H1 (cell line): ENCODE results near the gene ZNF524. TPM values are rescaled to one million over a fixed set of nuclear protein-coding genes. Genes with fewer than 3 reads are reported as not detected.

Experiments used
- CTCF ChIA-PET: fragments of 300-600 bp; sonication (Branson Sonifier 250); formaldehyde crosslinking; loops from one replicate; lab custom pipeline; 2021; ENCODE audit not compliant: partially characterized antibody; lab: Charles Lee
- POLR2A ChIA-PET: fragments of 300-600 bp; sonication (Branson Sonifier 250); formaldehyde crosslinking; loops from one replicate; lab custom pipeline; 2021; ENCODE audit warnings: inconsistent platforms; ENCODE audit not compliant: partially characterized antibody; lab: Charles Lee
- DNase-seq, 2 experiments: peaks; one replicate each; pipeline versions ENCODE4 v3.0.0 to v3.0.0-alpha.2; 2010 to 2022; ENCODE audit warnings: low spot score in 2 of 2, low read depth in 1 of 2, mixed read lengths in 1 of 2
- FAIRE-seq: peaks from 2 replicates; lab custom pipeline; 2011; peaks lifted over from hg19 to GRCh38; lab: Jason Lieb, UNC
- H2AFZ ChIP-seq: 2 replicates; pipeline ENCODE4 v1.8.1; 2012; ENCODE audit warnings: low read length, inconsistent platforms
- H2AK5ac ChIP-seq: 2 replicates; pipeline ENCODE4 v1.6.1; 2013; ENCODE audit warnings: low read depth, low read length
- H2BK120ac ChIP-seq: replicated peaks from 2 replicates; pipeline ENCODE3; 2013; ENCODE audit warnings: low read depth, low read length, inconsistent platforms
- H2BK12ac ChIP-seq: 2 replicates; pipeline ENCODE4 v1.6.1; 2013; ENCODE audit warnings: low read depth, low read length
- H2BK15ac ChIP-seq: 2 replicates; pipeline ENCODE4 v1.6.1; 2013; ENCODE audit warnings: low read length
- H2BK20ac ChIP-seq: 2 replicates; pipeline ENCODE4 v1.6.1; 2013; ENCODE audit warnings: low read length
- H2BK5ac ChIP-seq: 2 replicates; pipeline ENCODE4 v1.6.1; 2013; ENCODE audit warnings: low read depth, low read length
- H3K14ac ChIP-seq: 2 replicates; pipeline ENCODE4 v1.6.1; 2013; ENCODE audit warnings: inconsistent platforms; ENCODE audit not compliant: insufficient read length
- H3K18ac ChIP-seq: 2 replicates; pipeline ENCODE4 v1.6.1; 2013; ENCODE audit warnings: low read length; ENCODE audit errors: extremely low read depth
- H3K23ac ChIP-seq: 2 replicates; pipeline ENCODE4 v1.6.1; 2013; ENCODE audit warnings: inconsistent platforms; ENCODE audit not compliant: insufficient read length
- H3K23me2 ChIP-seq: 2 replicates; pipeline ENCODE4 v1.6.1; 2013; ENCODE audit warnings: low read depth, low read length
- H3K27ac ChIP-seq: 2 replicates; pipeline ENCODE4 v1.6.1; 2011; ENCODE audit warnings: low read depth, low read length, inconsistent platforms
- H3K27me3 ChIP-seq, 4 experiments: replicated peaks in 1 of 4; 1 replicate in 1 of 4; 2 replicates in 3 of 4; pipeline versions ENCODE4 v1.6.1 to v1.8.1; 2011 to 2013; ENCODE audit warnings: low read length in 3 of 4, mild to moderate bottlenecking in 3 of 4, inconsistent platforms in 2 of 4, mixed read lengths in 2 of 4, moderate library complexity in 1 of 4; ENCODE audit not compliant: control insufficient read depth in 3 of 4, insufficient read depth in 3 of 4; ENCODE audit errors: extremely low read depth in 1 of 4
- H3K36me3 ChIP-seq, 4 experiments: 2 replicates each; pipeline versions ENCODE4 v1.6.1 to v1.8.1; 2011 to 2013; ENCODE audit warnings: mild to moderate bottlenecking in 4 of 4, low read length in 3 of 4, moderate library complexity in 2 of 4, control low read depth in 1 of 4, inconsistent platforms in 1 of 4; ENCODE audit not compliant: insufficient read depth in 4 of 4, control insufficient read depth in 2 of 4
- H3K4ac ChIP-seq: replicated peaks from 2 replicates; pipeline ENCODE3; 2013; ENCODE audit warnings: low read length, low read depth, mixed read lengths, inconsistent platforms; ENCODE audit not compliant: insufficient read length
- H3K4me1 ChIP-seq, 4 experiments: replicated peaks in 1 of 4; 1 replicate in 1 of 4; 2 replicates in 3 of 4; pipeline versions ENCODE4 v1.6.1 to v1.8.1; 2011 to 2013; ENCODE audit warnings: low read length in 3 of 4, inconsistent platforms in 2 of 4, mixed read lengths in 1 of 4; ENCODE audit not compliant: insufficient read depth in 4 of 4, control insufficient read depth in 3 of 4
- H3K4me2 ChIP-seq, 2 experiments: 2 replicates each; pipeline versions ENCODE4 v1.6.1 to v1.8.1; 2011 to 2013; ENCODE audit warnings: low read depth in 2 of 2, low read length in 2 of 2, control low read depth in 1 of 2, inconsistent platforms in 1 of 2, mild to moderate bottlenecking in 1 of 2; ENCODE audit not compliant: insufficient read depth in 1 of 2
- H3K4me3 ChIP-seq, 4 experiments: fragments of 200-600, 300-600 bp in 1 of 4; sonication (generic), shearing (Covaris generic), sonication (Bioruptor Twin) in 1 of 4; 2 replicates each; pipeline versions ENCODE4 v1.5.1 to v1.8.1; 2011 to 2016; ENCODE audit warnings: low read length in 4 of 4, low read depth in 3 of 4, control low read depth in 2 of 4, inconsistent platforms in 2 of 4, mild to moderate bottlenecking in 2 of 4, mixed read lengths in 1 of 4, moderate library complexity in 1 of 4; ENCODE audit not compliant: insufficient read depth in 2 of 4; ENCODE audit errors: extremely low read depth in 1 of 4
- H3K56ac ChIP-seq: replicated peaks from 2 replicates; pipeline ENCODE3; 2013; ENCODE audit warnings: low read depth, mild to moderate bottlenecking, mixed read lengths, low read length, inconsistent platforms; ENCODE audit not compliant: insufficient read length
- H3K79me1 ChIP-seq: 2 replicates; pipeline ENCODE4 v1.6.1; 2013; ENCODE audit warnings: low read depth, low read length, control low read depth
- H3K79me2 ChIP-seq, 2 experiments: 2 replicates each; pipeline versions ENCODE4 v1.6.1 to v1.8.1; 2012 to 2013; ENCODE audit warnings: low read length in 2 of 2, mild to moderate bottlenecking in 2 of 2, inconsistent platforms in 1 of 2; ENCODE audit not compliant: insufficient read depth in 2 of 2, control insufficient read depth in 1 of 2
- H3K9ac ChIP-seq, 4 experiments: replicated peaks in 1 of 4; 1 replicate in 1 of 4; 2 replicates in 3 of 4; pipeline versions ENCODE4 v1.6.1 to v1.8.1; 2011 to 2013; ENCODE audit warnings: low read depth in 3 of 4, low read length in 3 of 4, control low read depth in 2 of 4, mild to moderate bottlenecking in 2 of 4, moderate library complexity in 2 of 4, inconsistent platforms in 1 of 4; ENCODE audit errors: extremely low read depth in 1 of 4
- H3K9me3 ChIP-seq, 2 experiments: 2 replicates each; pipeline versions ENCODE4 v1.6.1 to v1.8.1; 2012 to 2013; ENCODE audit warnings: mild to moderate bottlenecking in 2 of 2, moderate library complexity in 2 of 2, control low read depth in 1 of 2, inconsistent platforms in 1 of 2, low read depth in 1 of 2, low read length in 1 of 2, mixed read lengths in 1 of 2; ENCODE audit not compliant: insufficient read depth in 2 of 2
- H4K20me1 ChIP-seq, 2 experiments: replicated peaks in 1 of 2; 2 replicates each; pipeline versions ENCODE3 to v1.8.1; 2011 to 2013; ENCODE audit warnings: inconsistent platforms in 2 of 2, low read length in 2 of 2, mild to moderate bottlenecking in 1 of 2; ENCODE audit not compliant: insufficient read depth in 2 of 2, control insufficient read depth in 1 of 2
- H4K5ac ChIP-seq: 2 replicates; pipeline ENCODE4 v1.6.1; 2013; ENCODE audit warnings: low read length, low read depth, mixed read lengths, inconsistent platforms; ENCODE audit not compliant: insufficient read length
- H4K8ac ChIP-seq: 2 replicates; pipeline ENCODE4 v1.8.0; 2013; ENCODE audit warnings: mild to moderate bottlenecking, moderate library complexity, low read length, inconsistent platforms; ENCODE audit not compliant: insufficient read depth; ENCODE audit errors: extremely low read depth
- H4K91ac ChIP-seq: replicated peaks from 2 replicates; pipeline ENCODE3; 2013; ENCODE audit warnings: low read length, mixed read lengths, inconsistent platforms; ENCODE audit not compliant: insufficient read length
- CBX8 ChIP-seq: fragments of 300-800, 300-1000 bp; sonication (generic); IDR thresholded peaks from 2 replicates; pipeline ENCODE4 v1.7.1; 2016; ENCODE audit warnings: low read depth, low read length, borderline replicate concordance
- CHD2 ChIP-seq: IDR thresholded peaks from 2 replicates; pipeline ENCODE4 v1.6.1; 2012; ENCODE audit warnings: low read length, improper control_type of control experiment
- EZH2 ChIP-seq: fragments of 200-600 bp; sonication (generic); IDR thresholded peaks from 2 replicates; pipeline ENCODE4 v1.7.1; 2012; ENCODE audit warnings: low read depth, mild to moderate bottlenecking, moderate library complexity, low read length, inconsistent platforms; ENCODE audit not compliant: severe bottlenecking
- HDAC6 ChIP-seq: IDR thresholded peaks from one replicate; pipeline ENCODE4 v1.7.1; 2012; ENCODE audit warnings: low read depth, mild to moderate bottlenecking, inconsistent platforms, low read length, moderate library complexity
- RAD21 ChIP-seq, 2 experiments: IDR thresholded peaks in 1 of 2; conservative IDR thresholded peaks in 1 of 2; 2 replicates each; pipeline ENCODE4 v1.6.1; 2011; ENCODE audit warnings: low read depth in 2 of 2, low read length in 2 of 2, improper control_type of control experiment in 1 of 2, inconsistent platforms in 1 of 2, mild to moderate bottlenecking in 1 of 2, moderate library complexity in 1 of 2
- TCF12 ChIP-seq: IDR thresholded peaks from 2 replicates; pipeline ENCODE4 v1.6.1; 2011; ENCODE audit warnings: low read depth, mild to moderate bottlenecking, low read length
- WGBS, 2 experiments: shearing (Covaris generic) in 1 of 2; methylation state at CpG; one replicate each; pipeline versions ENCODE4 v1.1.6 to v1.1.7; 2013 to 2015; ENCODE audit warnings: low lambda C conversion rate in 2 of 2, mixed read lengths in 2 of 2, inconsistent platforms in 1 of 2, low coverage in 1 of 2, missing lambda C conversion rate in 1 of 2; ENCODE audit not compliant: insufficient replicate concordance in 2 of 2, insufficient coverage in 1 of 2, insufficient read length in 1 of 2; ENCODE audit errors: extremely low coverage in 1 of 2, missing lambda C conversion rate in 1 of 2; 5-methylcytosine and 5-hydroxymethylcytosine counted together
- polyA plus RNA-seq, 7 experiments: library from polyadenylated mRNA; depleted of rRNA in 3 of 7; stranded (reverse) in 5 of 7; unstranded in 2 of 7; fragments of >200 nt in 5 of 7; fragments of 200-250 nt in 2 of 7; gene quantifications; 1 replicate in 5 of 7; 2 replicates in 1 of 7; 4 replicates in 1 of 7; pipeline versions ENCODE4 v1.2.1 to v1.2.3, GENCODE V29; 2011 to 2013; ENCODE audit warnings: missing spikeins in 2 of 7, mixed read lengths in 2 of 7
- total RNA-seq: library from RNA; stranded (reverse); fragmentation: NEBNext Ultra II Directional; extraction: Animal tissue kit (Norgen Biotek cat#: 25700); gene quantifications from 2 replicates; pipeline ENCODE4 v1.2.1, GENCODE V29; 2021
- TF ChIP-seq, protein P1 (sequence below), 3 experiments: IDR thresholded peaks; 1 replicate in 2 of 3; 2 replicates in 1 of 3; pipeline versions ENCODE4 v1.5.1 to v1.6.1; 2011; ENCODE audit warnings: low read length in 3 of 3, mild to moderate bottlenecking in 3 of 3, inconsistent platforms in 2 of 3, low read depth in 1 of 3, moderate library complexity in 1 of 3; ENCODE audit not compliant: insufficient read depth in 1 of 3; ENCODE audit errors: control extremely low read depth in 1 of 3
- TF ChIP-seq, protein P2 (sequence below): IDR thresholded peaks from 2 replicates; pipeline ENCODE4 v1.6.1; 2012; ENCODE audit warnings: inconsistent platforms

Gene ZNF524
- total and polyA plus RNA-seq, 2 of the 8 experiments (the other 6 are each of a cell fraction or from before 2014, with no cell fraction given), result 4.4 to 4.7 TPM

DNA sequence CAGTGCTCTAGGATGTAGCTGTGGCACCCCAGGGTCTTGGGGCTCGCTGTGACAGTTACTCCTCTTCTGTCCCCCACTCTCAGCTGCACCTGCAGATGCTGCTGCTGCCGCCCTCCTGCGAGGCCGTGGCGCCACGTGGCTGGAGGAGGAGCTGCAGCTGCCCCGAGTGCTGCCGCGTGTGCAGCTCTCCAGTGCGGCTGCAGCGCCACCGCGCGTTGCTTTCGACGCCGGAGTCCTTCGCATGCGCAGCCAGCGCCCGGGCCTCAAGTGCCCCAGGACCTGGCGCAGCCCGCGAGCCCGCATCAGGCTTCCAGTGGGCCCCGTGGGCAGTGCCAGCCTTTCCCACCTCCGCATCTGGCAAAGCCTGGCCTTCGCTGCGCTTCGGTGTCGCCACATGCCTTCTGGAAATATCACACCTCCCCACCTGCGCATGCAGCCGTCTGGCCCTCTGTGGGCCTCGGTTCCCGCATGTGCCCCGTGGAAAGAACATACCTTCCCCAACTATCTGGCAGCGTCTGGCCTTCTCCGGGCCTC lies 40.0 kb downstream of the ZNF524 start:
- Histone ChIP-seq H2AFZ (no peak overlapping the region), H2BK5ac (no peak overlapping the region), H3K27me3 (no peaks in the 10 kb centered on the region), H2BK15ac (peak overlapping the region; percentile 81), H2BK20ac (no peak overlapping the region), H4K91ac (no peak overlapping the region), H4K8ac (peak overlapping the region; percentile 0), H3K4me2 (peak overlapping the region; percentile 71 to 99), H3K4me1 (peaks cover 6 to 22% (median 14%) of the 10 kb centered on the region in 4 experiments), H2BK12ac (no peak overlapping the region; the same call in 1 of the 2 replicates), H3K27ac (peak overlapping the region; percentile 45; the same call in 1 of the 2 replicates), H3K79me2 (peaks cover 8 to 37% of the 10 kb centered on the region in 2 experiments; a peak in 3 of 4 replicates), H2AK5ac (no peak overlapping the region), H3K14ac (no peak overlapping the region), H3K4ac (no peak overlapping the region), H3K79me1 (peaks cover 22% of the 10 kb centered on the region), H2BK120ac (no peak overlapping the region), H3K23me2 (peaks cover 39% of the 10 kb centered on the region), H3K18ac (peak overlapping the region; percentile 72; the same call in 1 of the 2 replicates), H3K4me3 (peak overlapping the region; percentile 29 to 98 (median 63)), H3K56ac (no peak overlapping the region), H3K23ac (no peak overlapping the region), H3K9me3 (no peaks in the 10 kb centered on the region; a peak in 1 of 4 replicates), H4K20me1 (peaks cover 3 to 14% of the 10 kb centered on the region in 2 experiments), H3K9ac (peak overlapping the region in 1 of 4 experiments; percentile 23; a peak in 2 of 7 replicates), H3K36me3 (peaks cover 3 to 6% (median 4%) of the 10 kb centered on the region in 4 experiments; a peak in 7 of 8 replicates), H4K5ac (no peak overlapping the region)
- ChIA-PET POLR2A (interaction anchor here (0.8 to 2.2 kb wide), 8 partner anchors 9 to 143 kb away, joined by 3 to 6 read pairs (median 4); partner anchors contain the start of gene U2AF2), CTCF (interaction anchor here (0.6 to 2.1 kb wide), 9 partner anchors 11 to 1024 kb away, joined by 3 to 10 read pairs (median 3); partner anchors contain the start of gene ZNF865)
- WGBS, 2 experiments, result 70% methylated on average over 33 of the region's 38 CpGs; no CpG with 5 or more reads in 1 of the 2 experiments
- DNase-seq (no peak), FAIRE-seq (no peak)
- TF ChIP-seq HDAC6, result no peak
- TF ChIP-seq EZH2, result no peak
- TF ChIP-seq, protein P1, sequence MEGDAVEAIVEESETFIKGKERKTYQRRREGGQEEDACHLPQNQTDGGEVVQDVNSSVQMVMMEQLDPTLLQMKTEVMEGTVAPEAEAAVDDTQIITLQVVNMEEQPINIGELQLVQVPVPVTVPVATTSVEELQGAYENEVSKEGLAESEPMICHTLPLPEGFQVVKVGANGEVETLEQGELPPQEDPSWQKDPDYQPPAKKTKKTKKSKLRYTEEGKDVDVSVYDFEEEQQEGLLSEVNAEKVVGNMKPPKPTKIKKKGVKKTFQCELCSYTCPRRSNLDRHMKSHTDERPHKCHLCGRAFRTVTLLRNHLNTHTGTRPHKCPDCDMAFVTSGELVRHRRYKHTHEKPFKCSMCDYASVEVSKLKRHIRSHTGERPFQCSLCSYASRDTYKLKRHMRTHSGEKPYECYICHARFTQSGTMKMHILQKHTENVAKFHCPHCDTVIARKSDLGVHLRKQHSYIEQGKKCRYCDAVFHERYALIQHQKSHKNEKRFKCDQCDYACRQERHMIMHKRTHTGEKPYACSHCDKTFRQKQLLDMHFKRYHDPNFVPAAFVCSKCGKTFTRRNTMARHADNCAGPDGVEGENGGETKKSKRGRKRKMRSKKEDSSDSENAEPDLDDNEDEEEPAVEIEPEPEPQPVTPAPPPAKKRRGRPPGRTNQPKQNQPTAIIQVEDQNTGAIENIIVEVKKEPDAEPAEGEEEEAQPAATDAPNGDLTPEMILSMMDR (IDR thresholded peaks at IDR 0.05; ENCODE audit: control extremely low read depth in 1 of 3, insufficient read depth in 1 of 3, low read depth in 1 of 3, low read length in 3 of 3), result peak in 2 of 3 experiments; percentile 3 to 14; a peak in 3 of 4 replicates
- TF ChIP-seq, protein P2, sequence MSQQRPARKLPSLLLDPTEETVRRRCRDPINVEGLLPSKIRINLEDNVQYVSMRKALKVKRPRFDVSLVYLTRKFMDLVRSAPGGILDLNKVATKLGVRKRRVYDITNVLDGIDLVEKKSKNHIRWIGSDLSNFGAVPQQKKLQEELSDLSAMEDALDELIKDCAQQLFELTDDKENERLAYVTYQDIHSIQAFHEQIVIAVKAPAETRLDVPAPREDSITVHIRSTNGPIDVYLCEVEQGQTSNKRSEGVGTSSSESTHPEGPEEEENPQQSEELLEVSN, result peak; percentile 91
- no peak for TF ChIP-seq CBX8
- no peak for TF ChIP-seq CHD2
- peak in 1 of 2 experiments; percentile 15; a peak in 1 of 4 replicates for TF ChIP-seq RAD21 (IDR thresholded peaks at IDR 0.05 in 1 of 2, conservative IDR thresholded peaks at IDR 0.05 in 1 of 2; ENCODE audit: low read depth in 2 of 2, low read length in 2 of 2)
- no peak for TF ChIP-seq TCF12
